Upper lobe of left lung (tissue), 6 donors: ENCODE data around the gene GIN1. TPM values are rescaled to one million over a fixed set of nuclear protein-coding genes. Genes with fewer than 3 reads are reported as not detected.

Source experiments
- ATAC-seq, 2 donors: fragments of 200-7000 bp; cut with Tn5 transposase; one replicate each; pipeline ENCODE4 v1.9.1; 2022; ENCODE audit warnings: mild to moderate bottlenecking in 2 of 2, moderate library complexity in 2 of 2; ENCODE audit not compliant: low FRiP score in 2 of 2
- DNase-seq, 2 donors: peaks; one replicate each; pipeline ENCODE4 v3.0.0-alpha.2; 2019 to 2020
- H3K27ac ChIP-seq, 4 donors: fragments of 200-600 bp; sonication (generic); one replicate each; pipeline ENCODE4 v1.5.1; 2016 to 2019
- H3K27me3 ChIP-seq, 4 donors: fragments of 200-600 bp; sonication (generic); one replicate each; pipeline ENCODE4 v1.5.1; 2017 to 2019
- H3K36me3 ChIP-seq, 4 donors: fragments of 200-600 bp; sonication (generic); one replicate each; pipeline ENCODE4 v1.5.1; 2016 to 2019
- H3K4me1 ChIP-seq, 4 donors: fragments of 200-600 bp; sonication (generic); one replicate each; pipeline ENCODE4 v1.5.1; 2018 to 2019
- H3K4me3 ChIP-seq, 4 donors: fragments of 200-600 bp; sonication (generic); one replicate each; pipeline ENCODE4 v1.5.1; 2017 to 2019; ENCODE audit warnings: mild to moderate bottlenecking in 2 of 4, moderate library complexity in 1 of 4
- H3K9me3 ChIP-seq, 4 donors: fragments of 200-600 bp; sonication (generic); one replicate each; pipeline ENCODE4 v1.5.1; 2018 to 2019
- EP300 ChIP-seq, 4 donors: sonication (generic); formaldehyde crosslinking; IDR thresholded peaks; one replicate each; pipeline ENCODE4 v1.5.1; 2017; ENCODE audit warnings: antibody characterized with exemption in 4 of 4, control low read depth in 2 of 4
- POLR2A ChIP-seq, 4 donors: fragments of 450-650 bp; IDR thresholded peaks; one replicate each; pipeline ENCODE4 v1.5.1; 2016 to 2017; ENCODE audit warnings: antibody characterized with exemption in 4 of 4, mild to moderate bottlenecking in 2 of 4
- POLR2AphosphoS5 ChIP-seq, 2 donors: sonication (generic); formaldehyde crosslinking; IDR thresholded peaks; one replicate each; pipeline ENCODE4 v1.5.1; 2017; ENCODE audit warnings: antibody characterized with exemption in 2 of 2
- WGBS, 2 donors: methylation state at CpG; one replicate each; pipeline ENCODE4 v1.1.5; 2017 to 2018; 5-methylcytosine and 5-hydroxymethylcytosine counted together
- total RNA-seq, 6 donors: library from RNA; depleted of rRNA in 4 of 6; stranded (reverse); fragments of >200 nt in 4 of 6; gene quantifications; one replicate each; pipeline versions ENCODE4 v1.1.0 to v1.2.1, GENCODE V29; 2016 to 2021
- TF ChIP-seq, protein P1 (sequence below), 6 experiments: fragments of 450-650 bp in 4 of 6; fragments of 200-600 bp in 2 of 6; sonication (generic) in 2 of 6; IDR thresholded peaks; one replicate each; pipeline ENCODE4 v1.5.1; 2016 to 2019; ENCODE audit warnings: antibody characterized with exemption in 6 of 6
- donor health status: DM: no; HTN: no; CAD: no; lungs with moderate emphysema.
- donor health status: DM: no; HTN: yes; CAD: no; lungs with severe emphysema.

Gene GIN1
- total RNA-seq, 6 donors from 2014 or later: 2.1 to 10.7 (median 5.8) TPM

DNA sequence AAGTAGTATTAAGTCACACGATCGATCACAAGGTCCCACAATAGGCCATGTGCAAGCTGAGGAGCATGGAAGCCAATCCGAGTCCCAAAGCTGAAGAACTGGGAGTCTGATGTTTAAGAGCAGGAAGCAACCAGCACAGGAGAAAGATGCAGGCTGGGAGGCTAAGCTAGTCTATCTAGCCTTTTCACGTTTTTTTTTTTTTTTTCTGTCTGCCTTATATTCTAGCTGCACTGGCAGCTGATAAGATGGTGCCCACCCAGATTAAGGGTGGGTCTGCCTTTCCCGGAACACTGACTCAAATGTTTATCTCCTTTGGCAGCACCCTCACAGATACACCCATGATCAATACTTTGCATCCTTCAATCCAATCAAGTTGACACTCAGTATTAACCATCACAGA, 6.6 kb upstream of the GIN1 start:
- TF ChIP-seq POLR2AphosphoS5 (IDR thresholded peaks at IDR 0.05) (no peak), EP300 (IDR thresholded peaks at IDR 0.05) (no peak), POLR2A (IDR thresholded peaks at IDR 0.05) (no peak)
- TF ChIP-seq, protein P1, sequence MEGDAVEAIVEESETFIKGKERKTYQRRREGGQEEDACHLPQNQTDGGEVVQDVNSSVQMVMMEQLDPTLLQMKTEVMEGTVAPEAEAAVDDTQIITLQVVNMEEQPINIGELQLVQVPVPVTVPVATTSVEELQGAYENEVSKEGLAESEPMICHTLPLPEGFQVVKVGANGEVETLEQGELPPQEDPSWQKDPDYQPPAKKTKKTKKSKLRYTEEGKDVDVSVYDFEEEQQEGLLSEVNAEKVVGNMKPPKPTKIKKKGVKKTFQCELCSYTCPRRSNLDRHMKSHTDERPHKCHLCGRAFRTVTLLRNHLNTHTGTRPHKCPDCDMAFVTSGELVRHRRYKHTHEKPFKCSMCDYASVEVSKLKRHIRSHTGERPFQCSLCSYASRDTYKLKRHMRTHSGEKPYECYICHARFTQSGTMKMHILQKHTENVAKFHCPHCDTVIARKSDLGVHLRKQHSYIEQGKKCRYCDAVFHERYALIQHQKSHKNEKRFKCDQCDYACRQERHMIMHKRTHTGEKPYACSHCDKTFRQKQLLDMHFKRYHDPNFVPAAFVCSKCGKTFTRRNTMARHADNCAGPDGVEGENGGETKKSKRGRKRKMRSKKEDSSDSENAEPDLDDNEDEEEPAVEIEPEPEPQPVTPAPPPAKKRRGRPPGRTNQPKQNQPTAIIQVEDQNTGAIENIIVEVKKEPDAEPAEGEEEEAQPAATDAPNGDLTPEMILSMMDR (IDR thresholded peaks at IDR 0.05): no peak
- no peak overlapping the region for H3K27ac ChIP-seq
- ATAC-seq (no peak), DNase-seq (no peak)
- no peaks in the 10 kb centered on the region for H3K9me3 ChIP-seq
- H3K36me3 ChIP-seq: peaks cover 0 to 6% (median 0%) of the 10 kb centered on the region in 4 donors
- H3K4me1 ChIP-seq: peaks cover 0 to 13% (median 2%) of the 10 kb centered on the region in 4 donors
- 88 to 90% methylated on average over 5 of the region's 5 CpGs for WGBS, 2 donors
- no peak overlapping the region for H3K4me3 ChIP-seq
- no peaks in the 10 kb centered on the region for H3K27me3 ChIP-seq

DNA sequence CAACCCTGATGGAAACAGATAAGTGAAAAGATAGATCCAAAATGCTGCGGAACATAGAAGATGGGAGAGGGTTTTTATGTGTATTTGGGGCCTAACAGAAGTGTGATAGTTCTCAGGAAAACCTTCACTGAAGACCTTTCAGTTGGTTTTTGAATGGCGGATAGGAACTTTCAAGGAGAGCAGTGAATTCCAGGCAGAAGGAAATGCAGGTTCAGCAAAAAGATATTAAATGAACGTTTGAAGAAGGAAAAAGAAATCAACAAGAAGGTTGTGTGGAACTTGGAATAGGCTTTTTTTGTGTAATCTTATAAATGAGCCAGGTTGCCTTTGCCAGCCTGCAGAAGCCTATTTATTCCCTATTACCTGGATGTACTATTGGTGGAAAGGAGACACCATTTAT, 2.3 kb upstream of the GIN1 start:
- Histone ChIP-seq H3K9me3 (no peaks in the 10 kb centered on the region), H3K27ac (no peak overlapping the region), H3K4me1 (peaks cover 11 to 33% (median 16%) of the 10 kb centered on the region in 4 donors), H3K4me3 (no peak overlapping the region), H3K27me3 (no peaks in the 10 kb centered on the region), H3K36me3 (no peaks in the 10 kb centered on the region)
- 50 to 53% methylated on average over 3 of the region's 3 CpGs for WGBS, 2 donors
- TF ChIP-seq, protein P1 (IDR thresholded peaks at IDR 0.05): no peak
- TF ChIP-seq EP300 (IDR thresholded peaks at IDR 0.05) (no peak), POLR2A (IDR thresholded peaks at IDR 0.05) (no peak), POLR2AphosphoS5 (IDR thresholded peaks at IDR 0.05) (no peak)
- DNase-seq: no peak
- no peak for ATAC-seq

DNA sequence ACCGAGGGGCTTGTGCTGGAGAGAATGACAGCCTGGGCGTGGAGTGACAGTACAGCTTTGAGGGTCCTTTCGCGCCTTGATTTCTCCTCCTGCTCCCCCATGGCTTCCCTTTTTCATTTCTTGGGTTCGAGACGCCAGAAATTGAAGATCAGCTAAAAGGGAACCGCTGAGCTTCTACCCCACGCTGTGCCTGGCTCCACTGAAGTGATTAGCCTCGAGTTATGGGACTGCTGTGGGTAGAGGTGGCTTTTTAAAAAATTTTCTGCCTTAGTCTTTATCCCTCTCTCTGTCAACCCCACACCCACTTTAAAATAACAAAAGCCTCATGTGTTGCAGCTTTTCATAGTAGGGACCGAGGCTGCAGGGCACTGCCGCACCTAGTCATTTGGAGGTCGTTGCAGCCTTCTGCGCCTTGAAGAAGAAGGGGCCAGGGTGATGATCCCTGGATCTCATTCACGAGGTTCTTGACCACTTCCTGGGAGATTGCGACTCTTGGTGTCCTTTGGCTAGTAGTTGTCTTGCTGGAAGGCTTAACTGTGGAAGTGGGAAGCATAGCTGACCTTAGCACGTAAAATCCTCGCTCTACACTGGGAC, 766 bp upstream of the GIN1 start:
- peak overlapping the region; percentile 89 to 97 (median 94) for H3K27ac ChIP-seq
- 2 to 4% methylated on average over 17 of the region's 17 CpGs for WGBS, 2 donors
- peak in 1 of 2 donors; percentile 11 for ATAC-seq

DNA sequence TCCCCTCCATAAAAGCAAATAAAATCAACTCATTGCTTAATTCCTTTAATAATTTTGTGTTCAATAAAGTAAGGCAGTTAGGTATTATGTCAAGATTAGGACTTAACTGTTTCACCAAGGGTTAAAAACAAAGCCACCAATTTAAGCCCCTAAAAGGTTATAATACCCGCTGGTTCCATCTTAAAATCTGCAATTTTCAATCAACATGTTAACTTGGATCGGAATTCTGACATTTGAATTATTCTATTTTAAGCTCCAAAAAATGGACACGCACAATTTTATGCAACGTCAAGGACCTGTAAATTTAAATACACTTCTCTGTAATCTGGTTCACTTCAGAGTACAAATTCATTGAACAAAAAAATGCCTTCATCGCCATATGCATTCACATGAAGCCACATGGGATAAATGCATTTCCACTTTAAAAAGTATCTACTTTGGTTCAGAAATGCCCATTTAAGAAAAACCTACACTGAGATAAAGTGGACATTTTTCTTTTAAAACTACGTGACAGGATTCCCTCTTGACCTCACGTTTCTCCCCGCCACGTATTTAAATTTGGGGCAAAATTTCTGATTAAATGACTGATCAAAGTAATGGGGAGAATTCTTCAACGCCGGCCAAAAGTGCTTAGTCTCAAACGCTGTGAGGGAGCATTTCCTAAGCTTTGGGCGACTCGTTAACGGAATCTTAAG, 721 bp downstream of the GIN1 start:
- Histone ChIP-seq H3K4me3 (peak overlapping the region; percentile 20 to 90 (median 70)), H3K27ac (peak overlapping the region; percentile 89 to 97 (median 94)), H3K36me3 (no peaks in the 10 kb centered on the region), H3K4me1 (peaks cover 11 to 33% (median 16%) of the 10 kb centered on the region in 4 donors), H3K27me3 (no peaks in the 10 kb centered on the region), H3K9me3 (no peaks in the 10 kb centered on the region)
- no peak for DNase-seq
- TF ChIP-seq POLR2A (IDR thresholded peaks at IDR 0.05) (no peak), POLR2AphosphoS5 (IDR thresholded peaks at IDR 0.05) (no peak), EP300 (IDR thresholded peaks at IDR 0.05) (no peak)
- TF ChIP-seq, protein P1 (IDR thresholded peaks at IDR 0.05): no peak
- WGBS, 2 donors: 1 to 2% methylated on average over 15 of the region's 15 CpGs
- no peak for ATAC-seq

More for the DNA sequence above, 766 bp upstream of the GIN1 start:
- Histone ChIP-seq H3K36me3 (no peaks in the 10 kb centered on the region), H3K4me1 (peaks cover 11 to 33% (median 16%) of the 10 kb centered on the region in 4 donors), H3K27me3 (no peaks in the 10 kb centered on the region), H3K9me3 (no peaks in the 10 kb centered on the region), H3K4me3 (peak overlapping the region; percentile 59 to 90 (median 83))
- DNase-seq: peak in 1 of 2 donors; percentile 36
- TF ChIP-seq, protein P1 (IDR thresholded peaks at IDR 0.05): no peak
- TF ChIP-seq POLR2AphosphoS5 (IDR thresholded peaks at IDR 0.05) (no peak), POLR2A (IDR thresholded peaks at IDR 0.05) (no peak), EP300 (IDR thresholded peaks at IDR 0.05) (no peak)
